Common myeloid progenitor, CD34-positive (primary cell): Measurements from ENCODE around the gene ST7L.

Source experiments
- CTCF ChIA-PET: fragments of 350-600 bp; sonication (Branson Sonifier 250); formaldehyde crosslinking; loops from one replicate; lab custom pipeline; 2021; ENCODE audit warnings: antibody characterized with exemption; lab: Charles Lee
- POLR2A ChIA-PET: fragments of 350-600 bp; sonication (Branson Sonifier 250); formaldehyde crosslinking; loops from one replicate; lab custom pipeline; 2021; ENCODE audit warnings: antibody characterized with exemption; lab: Charles Lee
- DNase-seq, 3 donors: peaks; one replicate each; pipeline versions ENCODE4 v3.0.0 to v3.0.0-alpha.2; 2013
- H3K27ac ChIP-seq, 2 experiments: 1 replicate in 1 of 2; 2 replicates in 1 of 2; pipeline ENCODE4 v1.7.0; 2013; ENCODE audit warnings: inconsistent platforms in 2 of 2, low read length in 2 of 2, mild to moderate bottlenecking in 2 of 2, low read depth in 1 of 2, moderate library complexity in 1 of 2; ENCODE audit not compliant: severe bottlenecking in 2 of 2, insufficient read depth in 1 of 2, poor library complexity in 1 of 2
- H3K27me3 ChIP-seq, 5 experiments: replicated peaks in 2 of 5; 1 replicate in 3 of 5; 2 replicates in 2 of 5; pipeline versions ENCODE4 v1.6.1 to v1.7.0; 2013; ENCODE audit warnings: low read length in 4 of 5, mild to moderate bottlenecking in 2 of 5, moderate library complexity in 2 of 5, inconsistent platforms in 1 of 5; ENCODE audit not compliant: insufficient read depth in 5 of 5, control insufficient read depth in 4 of 5
- H3K36me3 ChIP-seq, 4 experiments: 1 replicate in 2 of 4; 2 replicates in 2 of 4; pipeline versions ENCODE4 v1.6.1 to v1.7.0; 2013; ENCODE audit warnings: low read length in 3 of 4, control low read depth in 1 of 4, mild to moderate bottlenecking in 1 of 4; ENCODE audit not compliant: control insufficient read depth in 4 of 4, insufficient read depth in 4 of 4
- H3K4me1 ChIP-seq, 4 experiments: 1 replicate in 3 of 4; 2 replicates in 1 of 4; pipeline versions ENCODE4 v1.6.1 to v1.7.1; 2013; ENCODE audit warnings: low read length in 3 of 4, mild to moderate bottlenecking in 3 of 4, control low read depth in 1 of 4, inconsistent platforms in 1 of 4, moderate library complexity in 1 of 4; ENCODE audit not compliant: control insufficient read depth in 4 of 4, insufficient read depth in 4 of 4; ENCODE audit errors: control extremely low read depth in 1 of 4
- H3K4me3 ChIP-seq, 7 experiments: 1 replicate in 4 of 7; 2 replicates in 3 of 7; pipeline versions ENCODE4 v1.5.1 to v1.7.0; 2013; ENCODE audit warnings: mild to moderate bottlenecking in 7 of 7, low read length in 6 of 7, moderate library complexity in 6 of 7, inconsistent platforms in 2 of 7, low read depth in 2 of 7, control low read depth in 1 of 7; ENCODE audit not compliant: insufficient read depth in 4 of 7, control insufficient read depth in 1 of 7; ENCODE audit errors: extremely low read depth in 1 of 7
- H3K9me3 ChIP-seq, 5 experiments: 1 replicate in 4 of 5; 2 replicates in 1 of 5; pipeline versions ENCODE4 v1.6.1 to v1.7.1; 2013; ENCODE audit warnings: low read length in 4 of 5, mild to moderate bottlenecking in 2 of 5, inconsistent platforms in 1 of 5, low read depth in 1 of 5, moderate library complexity in 1 of 5; ENCODE audit not compliant: control insufficient read depth in 4 of 5, insufficient read depth in 2 of 5; ENCODE audit errors: control extremely low read depth in 1 of 5
- WGBS: methylation state at CpG from one replicate; pipeline ENCODE4 v1.1.5; 2013; ENCODE audit not compliant: insufficient coverage; 5-methylcytosine and 5-hydroxymethylcytosine counted together

ST7L gene

DNA sequence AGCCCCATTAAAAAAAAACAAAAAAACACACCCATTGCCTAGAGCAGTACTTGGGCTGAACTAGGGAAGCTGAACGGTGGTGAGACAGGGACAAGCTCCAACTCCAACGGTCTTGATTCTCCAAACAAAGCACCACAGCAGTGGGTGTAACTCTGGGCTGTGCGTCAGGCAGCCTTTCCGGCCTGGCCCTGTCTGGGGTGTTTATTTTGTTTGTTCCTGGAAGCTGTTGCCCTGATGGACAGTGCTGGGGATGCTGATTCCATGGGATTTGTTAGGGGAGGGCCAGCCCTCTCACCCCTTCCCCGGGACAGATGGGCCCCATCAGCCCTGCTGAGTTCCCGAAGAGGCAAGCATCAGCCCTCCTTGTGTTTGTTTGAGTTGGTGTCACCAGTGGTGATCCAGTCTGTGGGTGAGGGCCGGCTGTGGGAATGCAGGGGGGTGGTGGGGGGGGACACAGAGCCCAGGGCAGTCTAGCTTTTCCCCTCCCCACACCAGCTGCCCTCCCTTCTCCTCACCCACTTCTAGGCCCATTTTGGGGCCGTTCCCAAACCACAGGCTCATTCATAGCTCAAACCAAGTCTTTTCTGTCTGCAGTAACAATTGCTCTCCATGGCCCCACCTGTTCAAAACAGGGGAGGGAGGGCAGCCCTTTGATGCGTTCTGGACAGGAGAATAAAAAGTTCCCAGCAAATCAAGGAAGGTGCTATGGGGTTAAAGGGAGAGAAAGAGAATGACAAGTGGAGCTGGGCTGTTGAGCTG, 105.7 kb downstream of the ST7L start:
- no peak overlapping the region for H3K4me3 ChIP-seq
- H3K27ac ChIP-seq: no peak overlapping the region
- no peaks in the 10 kb centered on the region for H3K9me3 ChIP-seq
- H3K27me3 ChIP-seq: peaks cover 0 to 38% (median 26%) of the 10 kb centered on the region in 5 experiments
- peaks cover 0 to 12% (median 9%) of the 10 kb centered on the region in 4 experiments for H3K4me1 ChIP-seq
- 87% methylated on average over 4 of the region's 9 CpGs for WGBS
- DNase-seq: no peak
- ChIA-PET CTCF (interaction anchor here (1.4 to 3.6 kb wide), 3 partner anchors 8 to 100 kb away, joined by 3 to 19 read pairs (median 4); no protein-coding TSS in a partner anchor), POLR2A (no interaction called here)
- H3K36me3 ChIP-seq: no peaks in the 10 kb centered on the region

DNA sequence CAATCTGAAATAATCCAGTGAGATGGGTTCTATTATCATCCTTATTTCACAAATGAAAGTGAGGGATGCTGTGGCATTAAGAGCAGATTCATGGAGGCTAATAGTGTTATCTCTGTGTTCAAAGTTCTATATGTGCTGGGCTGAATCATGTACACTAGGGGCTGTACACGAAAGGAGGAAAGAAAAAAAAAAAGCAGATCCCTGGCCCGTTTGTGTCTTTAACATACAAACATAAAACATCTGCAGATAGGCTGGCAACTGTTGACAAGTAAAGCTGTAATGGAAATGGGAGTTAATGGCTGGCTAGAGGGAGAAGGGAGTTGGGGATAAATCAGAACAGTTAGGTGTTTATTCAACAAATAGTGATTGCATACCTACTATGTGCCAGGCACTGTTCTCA, 107.0 kb downstream of the ST7L start:
- POLR2A ChIA-PET: no interaction called here

DNA sequence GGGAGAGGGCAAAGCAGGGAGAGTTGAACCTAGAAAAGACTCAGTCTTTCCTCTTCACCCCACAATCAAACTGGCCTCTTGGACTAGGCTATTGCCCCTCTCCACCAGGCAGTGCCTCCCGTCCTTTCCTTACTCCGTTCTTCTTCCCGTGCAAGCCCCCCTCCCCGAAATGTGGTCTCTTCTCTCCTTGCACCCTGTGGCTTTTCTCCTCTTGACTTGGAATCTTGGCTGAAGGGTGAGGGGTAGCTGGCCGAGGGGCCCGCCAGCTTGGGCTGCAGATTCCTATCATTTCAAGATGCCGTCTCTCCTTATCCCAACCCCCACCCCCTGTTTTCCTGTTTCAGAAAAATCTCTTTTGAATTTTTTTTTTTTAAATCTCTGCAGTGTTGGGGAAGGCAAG, 108.6 kb downstream of the ST7L start:
- peaks cover 0 to 19% (median 16%) of the 10 kb centered on the region in 4 experiments for H3K4me1 ChIP-seq
- DNase-seq: no peak
- POLR2A ChIA-PET: no interaction called here
- WGBS: no CpG with 5 or more reads among the region's 7 CpGs
- H3K27me3 ChIP-seq: peaks cover 5 to 64% (median 37%) of the 10 kb centered on the region in 5 experiments
- H3K9me3 ChIP-seq: no peaks in the 10 kb centered on the region
- no peak overlapping the region for H3K4me3 ChIP-seq
- no peak overlapping the region for H3K27ac ChIP-seq
- H3K36me3 ChIP-seq: no peaks in the 10 kb centered on the region
- CTCF ChIA-PET: interaction anchor here (1.3 to 3.6 kb wide), 2 partner anchors 9 to 17 kb away, joined by 3 to 19 read pairs; no protein-coding TSS in a partner anchor

More for the DNA sequence above, 107.0 kb downstream of the ST7L start:
- Histone ChIP-seq H3K27ac (no peak overlapping the region), H3K27me3 (peaks cover 3 to 52% (median 38%) of the 10 kb centered on the region in 5 experiments), H3K4me3 (no peak overlapping the region), H3K4me1 (peaks cover 0 to 19% (median 16%) of the 10 kb centered on the region in 4 experiments), H3K9me3 (no peaks in the 10 kb centered on the region), H3K36me3 (no peaks in the 10 kb centered on the region)
- WGBS: no CpG with 5 or more reads among the region's 2 CpGs
- CTCF ChIA-PET: interaction anchor here (0.5 to 3.6 kb wide), 4 partner anchors 11 to 1730 kb away, joined by 3 to 19 read pairs (median 3); no protein-coding TSS in a partner anchor
- no peak for DNase-seq

DNA sequence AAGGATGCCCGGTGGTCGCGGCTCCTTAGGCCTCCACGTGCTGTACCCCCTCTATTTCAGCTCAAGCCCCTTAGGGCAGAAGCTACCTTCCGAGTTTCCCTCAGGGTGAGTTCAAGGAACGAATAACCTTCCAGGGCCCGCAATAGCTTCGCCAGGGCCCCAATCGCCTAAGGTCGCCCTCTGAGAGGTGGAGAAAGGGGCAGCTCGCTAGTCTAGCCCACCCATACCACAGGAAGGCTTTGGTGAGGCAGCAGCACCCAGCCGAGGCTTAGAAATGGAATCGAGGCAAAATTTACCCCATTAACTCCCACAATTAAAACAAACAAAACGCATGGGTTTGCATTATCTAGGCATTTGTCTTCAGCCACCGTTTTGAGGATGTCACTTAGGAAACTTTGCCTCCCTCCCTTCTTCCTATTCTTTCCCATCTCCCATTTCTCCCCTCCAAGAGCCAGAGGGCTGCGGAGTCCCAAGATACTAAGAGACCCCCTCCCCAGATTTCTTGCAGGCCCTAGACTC, 109.2 kb downstream of the ST7L start:
- ChIA-PET CTCF (interaction anchor here (1.3 to 3.6 kb wide), 4 partner anchors 9 to 199 kb away, joined by 3 to 19 read pairs (median 4); no protein-coding TSS in a partner anchor), POLR2A (no interaction called here)
- no peaks in the 10 kb centered on the region for H3K9me3 ChIP-seq
- peaks cover 0 to 19% (median 16%) of the 10 kb centered on the region in 4 experiments for H3K4me1 ChIP-seq
- DNase-seq: no peak
- no peak overlapping the region for H3K27ac ChIP-seq
- 51% methylated on average over 16 of the region's 16 CpGs for WGBS
- H3K4me3 ChIP-seq: no peak overlapping the region
- peaks cover 5 to 69% (median 41%) of the 10 kb centered on the region in 5 experiments for H3K27me3 ChIP-seq
- H3K36me3 ChIP-seq: no peaks in the 10 kb centered on the region

DNA sequence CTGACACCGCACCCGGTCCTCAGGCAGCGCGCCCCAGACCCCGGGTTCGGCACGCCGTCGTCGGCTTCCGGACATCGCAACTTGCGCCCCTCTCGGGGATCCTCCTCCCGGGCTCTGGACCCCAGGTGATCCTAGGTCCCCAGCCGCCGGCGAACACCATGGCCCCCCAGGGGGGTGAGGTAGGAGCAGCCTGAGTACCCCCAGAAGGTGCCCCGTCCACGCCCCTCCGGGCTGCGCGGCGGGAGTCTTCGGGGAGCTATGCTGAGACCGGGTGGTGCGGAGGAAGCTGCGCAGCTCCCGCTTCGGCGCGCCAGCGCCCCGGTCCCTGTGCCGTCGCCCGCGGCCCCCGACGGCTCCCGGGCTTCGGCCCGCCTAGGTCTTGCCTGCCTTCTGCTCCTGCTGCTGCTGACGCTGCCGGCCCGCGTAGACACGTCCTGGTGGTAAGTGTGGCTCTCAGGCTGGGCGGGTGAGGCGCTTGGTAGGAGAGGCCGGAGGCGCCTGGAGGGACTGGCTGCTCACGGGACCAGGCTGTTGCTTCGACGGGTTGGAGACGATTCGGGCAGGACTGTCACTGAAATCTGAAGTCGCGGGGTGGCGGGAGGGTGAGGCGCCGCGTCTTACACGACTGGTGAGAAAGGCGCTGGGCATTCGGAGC, 109.8 kb downstream of the ST7L start:
- peak overlapping the region; percentile 32 to 72 (median 59) for H3K4me3 ChIP-seq
- ChIA-PET CTCF (interaction anchor here (1.3 to 1.8 kb wide), 2 partner anchors 118 to 199 kb away, joined by 4 to 5 read pairs; no protein-coding TSS in a partner anchor), POLR2A (no interaction called here)
- no peaks in the 10 kb centered on the region for H3K36me3 ChIP-seq
- peak in 2 of 3 donors; percentile 39 to 55 for DNase-seq
- peaks cover 5 to 75% (median 45%) of the 10 kb centered on the region in 5 experiments for H3K27me3 ChIP-seq
- no peaks in the 10 kb centered on the region for H3K9me3 ChIP-seq
- WGBS: 7% methylated on average over 61 of the region's 66 CpGs
- peaks cover 0 to 19% (median 16%) of the 10 kb centered on the region in 4 experiments for H3K4me1 ChIP-seq
- H3K27ac ChIP-seq: no peak overlapping the region

DNA sequence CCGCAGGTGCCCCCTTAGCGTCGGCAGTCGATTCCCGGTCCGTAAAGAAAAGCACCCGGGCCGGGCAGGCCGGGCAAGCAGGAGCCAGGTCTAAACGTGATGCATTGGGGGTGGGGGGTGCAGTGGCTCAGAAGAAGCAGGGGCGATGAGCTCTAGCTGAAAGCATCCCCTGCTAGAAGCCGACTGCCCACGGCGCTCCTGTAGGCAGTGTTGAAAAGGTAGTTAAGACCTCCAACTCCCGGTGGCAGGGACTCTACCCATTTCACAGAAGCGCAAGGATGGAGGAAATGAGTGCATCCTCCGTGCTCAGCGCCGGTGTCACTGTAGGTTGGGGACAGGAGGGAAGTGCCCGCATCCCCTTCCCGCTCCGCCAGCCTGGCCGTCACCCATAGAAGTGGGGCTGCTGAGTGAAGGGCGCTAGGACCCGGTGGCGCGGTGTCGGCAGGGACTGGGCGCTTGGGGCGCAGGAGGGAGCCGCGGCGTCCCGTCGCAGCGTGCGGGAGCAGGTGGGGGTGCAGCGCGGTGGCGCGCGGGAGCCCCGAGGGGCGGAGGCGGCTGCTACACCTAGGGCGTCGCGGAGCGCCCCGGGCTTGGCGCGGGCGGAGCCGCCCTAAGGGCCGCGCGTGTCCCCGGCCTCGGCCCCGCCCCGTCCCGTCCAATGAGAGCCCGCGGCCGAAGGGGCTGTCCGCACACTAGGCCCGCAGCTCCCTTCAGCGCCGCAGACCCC, 110.5 kb downstream of the ST7L start, which contains the start of gene WNT2B:
Gene WNT2B, plus strand, starts transcription at position 688 of the 727 bp plus-strand sequence. CDS start 298 bp downstream, outside the sequence.
- Histone ChIP-seq H3K27ac (no peak within 1 kb of the TSS), H3K36me3 (no peaks in the 10 kb centered on the region), H3K4me1 (peaks cover 0 to 19% (median 16%) of the 10 kb centered on the region in 4 experiments), H3K27me3 (peaks cover 5 to 82% (median 46%) of the 10 kb centered on the region in 5 experiments), H3K9me3 (no peaks in the 10 kb centered on the region), H3K4me3 (peak within 1 kb of the TSS; percentile 32 to 72 (median 59))
- 1% methylated on average over 65 of the region's 69 CpGs for WGBS
- peak in 2 of 3 donors; percentile 49 to 59 for DNase-seq
- ChIA-PET POLR2A (no interaction called here), CTCF (interaction anchor here (1.3 to 1.8 kb wide), 2 partner anchors 118 to 200 kb away, joined by 4 to 5 read pairs; no protein-coding TSS in a partner anchor)
